CD4-positive, alpha-beta T cell treated with Interleukin-6 for 4 hours (primary cell): ENCODE data around the gene MAN1C1.
"Not testable (repeated sequence)": the region's sequence is repeated elsewhere in the genome, so short reads cannot be mapped to it uniquely, and the experiment has no call there.

Source experiments
- DNase-seq: peaks from one replicate; pipeline ENCODE4 v3.0.0-alpha.2; 2020; ENCODE audit warnings: mixed read lengths

The MAN1C1 gene

DNA sequence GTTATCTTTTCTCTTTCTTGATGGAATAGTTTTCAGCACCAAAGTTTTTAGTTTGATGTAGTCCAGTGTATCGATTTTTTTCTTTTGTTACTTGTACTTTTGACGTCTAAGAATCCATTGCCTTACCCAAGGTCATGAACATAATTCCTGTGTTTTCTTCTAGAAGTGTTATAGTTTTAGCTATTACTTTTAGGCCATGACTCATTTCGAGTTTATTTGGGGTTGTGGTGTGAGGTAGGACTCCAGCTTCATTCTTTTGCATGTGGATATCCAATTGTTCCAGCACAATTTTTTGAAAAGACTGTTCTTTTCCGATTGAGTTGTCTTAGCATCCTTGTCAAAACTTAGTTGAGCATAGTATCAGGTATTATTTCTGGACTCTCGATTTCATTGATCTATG lies 104.0 kb downstream of the MAN1C1 start:
- DNase-seq: no peak

DNA sequence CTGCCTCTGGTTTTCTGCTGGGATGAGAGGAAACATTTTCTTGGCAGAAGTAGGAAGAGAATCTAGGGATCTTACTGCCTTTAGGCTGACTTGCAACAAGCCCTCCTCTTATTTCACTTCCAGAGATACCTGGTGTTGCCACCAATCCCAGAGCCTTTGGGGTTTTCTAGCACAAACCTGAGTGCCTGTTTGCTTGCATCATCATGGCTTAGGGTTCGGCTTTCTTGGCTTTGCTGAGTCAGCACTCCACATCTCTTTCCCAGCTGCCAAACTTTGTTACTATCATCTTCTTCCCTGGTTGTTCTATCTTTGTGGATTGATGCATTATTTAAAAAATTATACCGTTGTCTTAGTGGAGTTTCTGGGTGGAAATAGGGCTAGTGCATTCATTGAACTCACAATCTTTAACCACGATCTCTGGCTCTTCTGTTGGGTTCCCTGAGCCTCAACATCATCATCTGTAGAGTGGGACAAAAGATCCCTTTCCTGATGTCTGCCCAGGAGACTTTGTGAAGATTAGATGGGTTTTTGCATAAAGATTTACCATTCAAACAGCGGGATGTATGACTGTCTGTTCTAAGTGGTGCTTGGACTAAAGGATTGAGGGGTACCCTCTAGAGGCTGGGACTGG lies 106.8 kb downstream of the MAN1C1 start:
- no peak for DNase-seq

DNA sequence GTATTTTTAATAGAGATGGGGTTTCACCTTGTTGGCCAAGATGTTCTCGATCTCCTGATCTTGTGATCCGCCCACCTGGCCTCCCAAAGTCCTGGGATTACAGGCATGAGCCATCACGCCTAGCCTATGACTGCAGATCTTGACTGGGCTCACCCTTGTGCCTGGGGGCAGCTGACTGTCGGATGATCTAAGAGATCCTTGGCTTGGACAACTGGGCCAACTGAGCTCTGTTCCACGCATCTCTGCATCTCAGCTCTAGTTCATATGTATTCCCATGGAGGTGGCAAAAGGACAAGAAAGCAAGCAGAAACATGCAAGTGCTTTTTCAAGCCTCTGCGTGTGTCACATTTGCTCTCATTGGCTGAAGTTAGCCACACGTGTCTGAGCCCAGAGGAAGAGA lies 107.6 kb downstream of the MAN1C1 start:
- DNase-seq: no peak

DNA sequence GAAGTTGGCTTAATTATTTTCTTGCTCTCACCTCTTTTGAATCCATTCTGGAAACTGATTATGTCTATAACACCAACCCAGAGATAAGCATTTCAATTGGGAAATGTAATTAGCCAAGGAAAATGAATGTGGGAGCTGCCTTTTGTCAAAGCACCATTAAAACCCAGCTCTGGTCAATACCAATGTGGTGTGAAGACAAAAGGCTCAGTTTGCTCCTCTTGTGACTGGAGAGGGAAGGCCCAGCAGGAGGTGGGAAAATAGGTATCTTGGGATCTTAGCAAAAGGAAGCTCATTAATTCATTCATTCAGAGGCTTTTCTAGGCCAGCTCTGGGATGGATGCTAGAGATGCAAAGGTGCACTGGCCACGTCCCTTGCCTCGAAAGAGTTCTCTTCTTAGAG lies 108.4 kb downstream of the MAN1C1 start:
- DNase-seq: no peak

DNA sequence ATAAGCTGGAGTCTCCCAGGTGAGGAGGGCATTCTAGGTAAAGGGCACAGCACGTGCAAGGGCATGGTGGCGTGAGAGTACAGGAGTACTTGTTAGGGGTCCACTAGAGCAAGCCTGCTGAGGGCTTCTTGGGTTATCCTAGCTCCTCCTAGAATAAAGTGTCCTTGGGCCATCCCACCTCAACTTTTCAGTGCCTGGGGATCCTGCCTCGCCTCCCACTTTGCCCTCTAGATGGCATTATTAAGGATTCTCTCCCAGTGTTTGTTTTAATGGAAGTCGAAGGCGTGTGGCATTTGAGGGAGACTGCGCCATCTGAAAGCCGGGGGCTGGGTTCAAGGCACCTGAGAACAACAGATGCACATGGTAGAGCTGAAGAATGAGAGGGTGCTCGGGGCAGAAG lies 108.9 kb downstream of the MAN1C1 start:
- no peak for DNase-seq

DNA sequence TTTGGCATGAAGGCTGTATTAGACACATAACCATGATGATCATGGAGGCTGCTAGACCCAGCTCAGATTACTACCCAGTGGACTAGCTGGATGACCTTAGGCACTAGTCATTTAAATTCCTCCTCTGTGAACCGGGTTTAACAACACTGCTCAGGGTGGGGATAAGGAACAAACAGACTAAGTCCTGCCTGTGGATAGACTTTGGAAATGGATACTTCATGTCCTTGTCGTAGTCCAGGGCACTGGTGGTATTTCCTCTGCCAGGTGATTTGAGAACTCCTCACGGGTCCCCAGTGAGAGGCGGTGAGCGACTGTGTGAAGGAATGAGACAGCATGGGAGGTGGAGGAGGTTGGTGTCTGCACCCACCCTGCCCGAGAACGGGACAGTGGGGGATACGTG lies 110.5 kb downstream of the MAN1C1 start:
- no peak for DNase-seq

DNA sequence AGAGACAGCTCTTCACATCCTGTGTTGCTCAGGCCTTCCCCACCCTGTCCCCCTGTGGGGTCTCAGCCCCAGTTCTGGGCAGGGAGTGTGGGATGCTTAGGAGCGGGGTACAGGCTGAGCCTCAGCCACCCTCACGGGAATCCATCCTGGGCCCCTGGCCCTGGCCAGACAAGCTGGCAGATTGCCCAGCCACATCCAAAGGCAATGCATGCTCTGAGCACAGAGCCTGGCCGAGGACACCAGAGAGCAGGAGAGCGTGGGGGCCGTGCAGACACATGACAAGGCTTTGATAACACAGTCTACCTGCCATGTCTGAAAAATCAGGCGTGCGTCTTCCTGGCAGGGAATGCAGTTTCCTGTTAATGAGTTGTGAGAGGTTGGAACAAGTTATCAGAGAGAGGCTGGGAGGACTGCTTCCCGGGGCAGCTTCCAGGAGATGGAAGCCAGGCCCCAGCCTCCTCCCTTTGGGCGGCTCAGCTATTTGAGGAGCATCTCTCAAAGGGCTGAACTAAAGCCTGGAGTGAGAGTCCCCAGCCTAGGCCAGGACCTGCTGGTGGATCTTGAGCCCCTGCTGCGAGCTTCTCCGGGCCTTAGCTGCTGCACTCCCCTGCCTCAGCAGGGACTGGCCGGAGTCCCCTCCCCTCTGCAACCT lies 111.2 kb downstream of the MAN1C1 start:
- no peak for DNase-seq

DNA sequence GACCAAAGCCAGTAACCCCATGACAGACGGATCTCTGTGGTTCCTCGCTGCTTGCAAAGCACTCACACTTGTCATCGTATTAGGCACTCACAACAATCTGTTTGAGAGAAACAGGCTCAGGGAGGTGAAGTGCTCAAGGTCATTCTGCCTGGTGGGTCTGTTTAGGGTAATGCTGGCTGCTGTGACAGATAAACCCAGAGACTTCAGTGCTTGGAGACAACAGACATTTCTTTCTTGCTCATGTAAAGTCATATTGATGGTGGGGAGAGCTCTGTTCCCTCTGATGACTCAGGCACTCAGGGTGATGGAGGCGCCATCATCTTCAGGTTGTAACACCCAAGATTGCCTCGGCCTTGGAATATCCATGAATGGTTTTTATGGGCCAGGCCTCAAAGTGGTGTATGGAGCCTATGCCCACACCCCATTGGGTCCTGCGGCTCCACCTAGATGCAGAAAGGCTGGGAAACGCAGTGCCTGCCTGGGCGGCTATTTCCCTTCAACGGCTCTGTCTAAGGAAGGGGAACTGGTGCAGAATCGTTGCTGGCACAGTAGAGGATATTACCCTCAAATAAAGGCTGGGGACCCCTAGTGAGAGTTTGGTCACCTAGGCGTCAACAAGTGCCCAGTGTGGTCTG lies 111.8 kb downstream of the MAN1C1 start:
- DNase-seq: no peak

DNA sequence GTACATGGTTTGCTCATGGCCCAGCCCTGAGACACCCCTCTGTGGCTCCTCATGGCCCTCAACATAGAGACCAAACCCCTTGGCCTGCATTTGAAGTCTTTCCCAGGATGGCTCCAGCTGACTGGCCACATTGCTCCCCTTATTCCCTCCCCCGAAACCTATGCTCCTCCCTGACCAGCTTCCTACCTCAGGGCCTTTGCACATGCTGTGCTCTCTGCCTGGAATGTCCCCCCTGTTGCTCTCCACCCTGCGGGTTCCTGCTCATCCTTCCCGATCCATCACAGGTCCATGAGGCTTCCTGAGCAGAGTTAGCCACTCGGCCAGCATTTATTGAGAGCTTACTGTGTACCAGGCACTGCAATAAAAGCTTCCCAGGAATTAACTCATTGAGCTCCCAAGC lies 112.5 kb downstream of the MAN1C1 start:
- no peak for DNase-seq

DNA sequence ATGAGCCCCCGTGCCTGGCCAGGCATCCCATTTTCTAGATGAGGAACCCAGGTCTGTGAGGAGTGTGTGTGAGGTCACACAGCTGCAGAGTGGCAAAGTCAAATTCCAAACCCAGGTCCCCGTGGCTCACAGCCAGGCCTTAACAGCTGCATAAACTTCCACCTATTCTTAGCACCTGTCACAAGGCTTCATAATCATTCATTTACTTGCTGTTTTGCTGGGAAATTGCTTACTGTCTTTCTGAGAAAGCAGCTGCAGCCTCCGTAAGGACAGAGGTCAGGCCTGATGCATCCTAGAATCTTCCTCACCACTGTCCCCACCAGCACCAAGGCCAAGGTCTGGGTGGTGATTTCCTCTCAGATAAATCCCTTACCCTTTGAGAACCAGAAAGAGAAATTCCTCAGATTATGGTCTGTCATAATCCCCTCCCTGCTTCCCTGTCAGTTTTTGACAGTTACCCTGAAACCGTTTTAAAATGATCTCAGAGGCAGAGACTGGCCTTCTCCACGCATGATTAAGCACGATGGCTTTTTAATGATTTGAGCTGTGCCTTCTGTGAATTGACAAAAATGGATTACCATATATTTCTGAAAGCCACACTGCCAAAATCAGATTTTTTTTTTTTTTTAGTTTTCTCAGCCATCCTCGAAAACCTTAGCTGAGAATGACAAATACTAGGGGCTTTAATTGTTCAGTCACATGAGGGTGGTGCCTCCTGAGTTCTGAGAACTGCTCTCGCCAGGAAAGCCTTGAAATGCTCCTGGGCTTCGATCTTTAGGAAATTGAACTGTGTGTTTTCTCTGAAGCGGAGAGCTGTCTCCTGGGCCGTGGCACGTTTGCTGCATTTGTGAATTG lies 113.4 kb downstream of the MAN1C1 start:
- DNase-seq: no peak

DNA sequence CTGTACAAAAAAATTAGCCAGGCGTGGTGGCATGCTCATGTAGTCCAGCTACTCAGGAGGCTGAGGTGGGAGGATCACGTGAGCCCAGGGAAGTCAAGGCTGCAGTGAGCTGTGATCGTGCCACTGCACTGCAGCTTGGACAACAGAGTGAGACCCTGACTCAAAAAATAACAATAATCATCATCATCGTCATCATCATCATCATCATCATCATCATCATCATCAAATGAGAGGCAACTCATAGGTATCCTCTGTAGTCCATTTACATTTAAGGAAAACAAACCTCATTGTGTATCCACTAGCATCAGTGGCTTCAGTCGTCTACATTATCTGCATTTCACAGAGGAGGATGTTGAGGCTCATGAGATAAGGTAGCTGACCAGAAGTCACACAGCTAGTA lies 114.6 kb downstream of the MAN1C1 start:
- no peak for DNase-seq

DNA sequence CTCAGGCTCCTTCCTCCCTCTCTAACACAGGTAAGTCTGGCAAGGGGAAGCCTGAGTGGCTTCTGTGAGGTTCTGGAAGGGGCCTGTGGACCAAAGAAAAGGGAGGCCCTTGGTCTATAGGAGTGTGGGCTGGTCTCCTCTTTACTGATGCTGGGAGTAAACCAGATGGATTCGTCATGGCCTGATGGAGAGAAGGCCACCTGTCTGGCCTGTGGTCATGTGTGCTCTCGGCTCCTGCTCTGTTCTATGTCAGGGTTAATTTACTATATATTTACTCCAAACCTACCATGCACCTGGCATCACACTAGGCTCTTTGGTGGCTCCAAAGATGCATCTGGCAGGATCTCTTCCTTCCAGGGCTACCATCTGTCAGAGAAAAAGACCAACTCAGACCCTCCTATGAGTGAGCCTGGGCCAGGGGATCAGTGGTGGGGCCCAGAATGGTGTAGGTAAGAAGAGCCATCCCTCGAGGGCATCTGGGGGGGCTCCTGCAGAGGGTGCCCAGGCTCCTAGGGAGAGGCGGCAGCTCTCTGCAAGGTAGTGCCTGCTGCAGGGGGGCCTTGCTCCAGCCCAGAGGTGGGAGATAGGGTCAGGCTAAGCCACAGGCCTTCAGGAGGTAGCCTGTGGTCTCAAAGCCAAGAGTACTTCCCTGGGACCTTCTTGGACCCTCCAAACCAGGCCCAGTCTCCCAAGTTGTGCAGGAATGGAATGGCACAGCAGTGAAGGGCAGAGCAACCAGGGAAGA lies 115.2 kb downstream of the MAN1C1 start:
- DNase-seq: no peak

DNA sequence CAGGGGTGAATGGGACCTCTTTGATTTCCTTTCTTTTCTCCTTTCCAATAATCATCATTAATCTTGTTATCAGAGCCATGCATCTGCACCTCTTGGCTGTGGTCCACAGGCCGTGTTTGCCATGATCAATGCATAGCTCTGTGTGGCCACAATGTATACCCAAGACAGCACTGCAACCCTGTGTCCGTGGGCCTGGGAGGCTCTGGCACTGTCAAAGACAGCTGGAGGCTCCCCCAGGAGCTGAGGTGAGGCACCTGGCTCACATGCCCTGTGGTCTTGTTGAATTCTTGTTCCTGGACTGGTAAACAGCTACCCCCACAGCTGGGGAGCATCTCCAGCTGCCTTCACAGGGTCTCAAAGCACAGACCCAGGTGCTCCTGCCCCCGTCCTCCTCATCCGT lies 116.2 kb downstream of the MAN1C1 start:
- DNase-seq: no peak

DNA sequence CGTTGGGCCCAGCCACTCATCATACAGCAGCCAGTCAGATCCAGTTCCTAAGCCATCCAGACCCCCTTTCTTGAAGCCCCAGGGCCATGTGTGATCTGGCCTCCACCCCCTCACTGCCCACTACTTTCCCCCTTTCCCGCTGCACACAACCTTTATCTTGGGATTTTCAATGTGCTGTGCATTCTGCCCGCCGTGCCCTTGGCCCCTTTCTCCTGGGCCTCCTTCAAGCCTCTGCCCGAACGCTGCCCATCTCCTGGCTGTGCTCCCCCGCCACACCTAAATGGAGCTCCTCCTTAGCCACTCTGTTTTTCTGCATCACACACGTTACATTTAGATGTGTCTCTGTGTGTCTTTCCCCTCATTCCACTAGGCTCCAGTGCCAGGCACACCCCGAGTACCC lies 116.7 kb downstream of the MAN1C1 start:
- DNase-seq: no peak

DNA sequence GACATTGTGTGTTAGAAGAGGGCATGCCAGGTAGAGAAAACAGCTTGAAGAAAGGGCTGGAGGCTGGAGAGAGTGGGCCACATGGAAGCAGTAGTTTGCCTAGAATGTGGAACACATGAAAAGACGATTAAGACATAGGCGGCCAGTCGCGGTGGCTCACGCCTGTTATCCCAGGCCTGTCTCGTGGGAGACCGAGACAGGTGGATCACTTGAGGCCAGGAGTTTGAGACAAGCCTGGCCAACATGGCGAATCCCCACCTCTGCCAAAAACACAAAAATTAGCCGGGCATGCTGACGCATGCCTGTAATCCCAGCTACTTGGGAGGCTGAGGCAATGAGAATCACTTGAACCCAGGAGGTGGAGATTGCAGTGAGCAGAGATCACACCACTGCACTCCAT lies 118.4 kb downstream of the MAN1C1 start:
- DNase-seq: not testable (repeated sequence)

DNA sequence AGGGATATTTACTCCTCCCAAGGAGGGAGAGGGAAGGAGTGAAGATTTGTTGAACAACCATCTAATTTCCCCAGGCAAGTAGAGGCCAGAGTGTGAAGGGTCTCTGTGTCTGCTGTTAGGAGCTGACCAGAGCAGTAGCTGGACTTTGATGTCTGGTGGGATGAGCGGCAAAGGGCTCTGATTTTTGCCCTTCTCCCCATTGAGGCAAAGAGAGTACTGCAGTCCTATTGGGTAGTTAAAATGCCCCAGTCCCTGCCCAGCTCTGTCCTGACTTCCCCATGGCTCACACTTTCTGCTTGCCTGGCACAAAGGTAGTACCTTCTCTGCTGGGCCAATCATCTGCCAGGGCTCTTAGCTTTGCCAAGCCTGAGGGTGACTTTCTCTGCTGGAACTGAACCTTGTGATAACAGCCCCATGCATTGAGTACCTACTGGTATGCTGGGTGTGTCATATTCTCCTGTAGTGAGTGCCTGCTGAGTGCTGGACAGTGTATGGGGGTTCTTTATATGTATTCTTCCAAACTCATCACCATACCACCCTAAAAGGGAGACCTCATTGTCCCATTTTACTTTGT lies 119.5 kb downstream of the MAN1C1 start:
- no peak for DNase-seq

DNA sequence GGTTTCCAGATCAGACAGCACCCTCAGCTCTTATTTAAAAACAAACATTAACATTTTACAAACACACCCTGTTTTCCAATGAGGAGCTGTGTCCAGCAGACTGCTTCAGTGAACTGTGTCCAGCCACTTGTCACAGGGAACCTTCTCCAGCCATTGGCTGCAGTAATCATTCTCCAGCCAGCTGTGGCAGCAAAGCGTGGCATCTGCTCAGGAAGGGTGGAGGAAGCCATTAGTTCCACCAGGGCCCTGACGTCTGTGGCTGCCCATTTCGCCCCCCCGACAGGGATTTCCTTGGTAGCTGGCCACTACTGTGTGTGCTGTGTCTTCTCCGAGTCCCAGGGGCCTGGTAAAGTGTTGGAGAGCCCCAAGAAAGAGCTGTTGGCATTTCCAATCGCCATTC lies 120.5 kb downstream of the MAN1C1 start:
- DNase-seq: no peak

DNA sequence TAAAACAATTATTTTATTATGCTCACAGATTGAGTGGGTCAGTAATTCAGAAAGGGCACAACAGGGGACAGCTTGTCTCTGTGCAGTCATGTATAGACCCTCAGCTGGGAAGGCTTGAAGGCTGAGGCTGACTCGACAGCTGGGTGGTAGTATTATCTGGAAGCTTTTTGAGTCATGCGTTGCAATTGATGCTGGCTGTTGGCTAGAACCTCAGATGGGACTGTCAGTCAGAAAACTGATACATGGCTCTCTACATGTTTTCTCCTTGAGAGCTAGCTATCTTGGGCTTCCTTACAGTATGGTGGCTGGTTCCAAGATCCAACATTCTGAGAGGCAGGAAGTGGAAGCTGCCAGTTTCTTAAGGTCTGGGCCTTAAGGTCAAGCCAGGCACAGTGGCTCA lies 121.9 kb downstream of the MAN1C1 start:
- DNase-seq: no peak

DNA sequence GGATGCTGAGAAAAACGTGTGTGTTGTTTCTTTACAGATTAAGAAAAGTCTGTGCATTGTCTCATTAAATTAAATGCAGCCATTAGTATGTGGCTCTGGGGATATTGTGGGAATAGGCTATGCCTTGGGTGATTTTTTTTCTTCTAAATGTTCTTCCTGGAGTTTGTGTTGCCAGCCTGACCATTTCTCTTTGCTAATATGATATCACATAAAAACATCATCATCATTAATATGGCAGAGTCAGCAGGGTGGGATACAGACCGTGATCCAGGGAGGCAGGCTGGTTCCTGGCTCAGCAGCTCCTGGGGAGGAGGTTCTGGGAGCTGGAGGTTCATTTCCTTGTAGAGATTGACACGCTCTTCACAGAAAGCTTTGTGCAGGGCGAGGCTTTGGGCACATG lies 122.8 kb downstream of the MAN1C1 start:
- DNase-seq: no peak

DNA sequence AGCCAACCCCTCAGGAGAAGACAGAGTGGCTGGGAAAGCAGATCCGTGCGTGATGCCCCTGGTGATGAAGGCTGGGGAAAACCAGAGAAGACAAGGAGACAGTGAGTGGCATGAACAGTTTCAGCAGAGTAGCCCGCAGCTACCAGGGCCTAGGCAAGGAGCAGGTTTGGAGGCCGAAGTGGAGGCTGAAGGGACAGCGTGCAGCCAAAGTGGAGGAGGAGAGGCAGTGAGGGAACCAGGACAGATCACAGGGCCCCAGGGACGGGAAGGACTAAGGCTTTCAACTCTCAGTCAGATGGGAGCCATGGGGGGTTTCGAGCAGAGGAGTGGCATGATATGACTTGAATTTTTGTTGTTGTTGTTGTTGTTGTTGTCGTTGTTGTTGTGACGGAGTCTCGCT lies 123.5 kb downstream of the MAN1C1 start:
- DNase-seq: no peak

DNA sequence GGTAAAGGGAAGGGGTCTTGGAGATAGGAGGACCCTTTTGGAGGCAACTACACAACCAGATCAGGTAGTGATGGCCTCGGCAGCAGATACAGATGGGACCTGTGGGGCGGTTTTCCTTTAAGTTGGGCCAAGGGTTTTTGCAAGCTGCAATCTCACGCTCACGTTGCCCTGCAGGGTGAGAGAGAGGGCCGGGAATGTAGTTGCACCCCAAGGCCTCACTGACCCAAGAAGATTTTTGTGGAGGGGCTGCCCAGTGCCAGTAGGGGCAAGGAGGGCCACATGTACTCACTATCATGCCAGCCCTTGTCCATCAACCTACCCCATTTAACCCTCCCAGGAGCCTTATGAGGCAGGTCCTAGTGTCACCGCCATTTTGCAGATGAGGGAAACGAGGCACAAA lies 125.7 kb downstream of the MAN1C1 start:
- DNase-seq: no peak
